GM12872 (cell line): ENCODE results near the gene SCTR.

Experiments
- CTCF ChIP-seq: IDR thresholded peaks from 3 replicates; pipeline ENCODE4 v1.5.1; 2011; ENCODE audit warnings: low read depth, mild to moderate bottlenecking, low read length, moderate library complexity; ENCODE audit not compliant: insufficient read depth

The SCTR gene

GRCh38 chr2:119523952-119524694, at the start of gene SCTR:
Gene SCTR (minus strand): TSS chr2:119524483. CDS start chr2:119524226, 257 bp downstream.
- no peak for TF ChIP-seq CTCF

GRCh38 chr2:119567292-119567691, 43.0 kb upstream of the SCTR start:
- no peak for TF ChIP-seq CTCF

GRCh38 chr2:119565481-119565880, 41.2 kb upstream of the SCTR start:
- no peak for TF ChIP-seq CTCF

GRCh38 chr2:119553687-119554344, 29.5 kb upstream of the SCTR start:
- no peak for TF ChIP-seq CTCF

GRCh38 chr2:119552902-119553301, 28.6 kb upstream of the SCTR start:
- TF ChIP-seq CTCF, result no peak

- TF ChIP-seq CTCF, result no peak
These were observed 26.6 kb upstream of the SCTR start for GRCh38 chr2:119550856-119551255.

- TF ChIP-seq CTCF, result no peak
These were observed 26.1 kb upstream of the SCTR start for GRCh38 chr2:119550346-119550745.
